Panc1 (cell line): ENCODE measurements around the gene INAFM2. TPM values are rescaled to one million over a fixed set of nuclear protein-coding genes. Genes with fewer than 3 reads are reported as not detected.

ENCODE experiments used
- ATAC-seq: fragments of 200-7000 bp; cut with Tn5 transposase; 2 replicates; pipeline ENCODE4 v1.9.1; 2020; ENCODE audit warnings: mild to moderate bottlenecking, moderate library complexity
- BruUV-seq: library from RNA; stranded (reverse); fragments of 400-500 nt; replicated peaks from 2 replicates; lab custom pipeline; 2021; lab: Mats Ljungman, UMichigan
- CTCF ChIA-PET: fragments of 300-600 bp; sonication (Branson Sonifier 250); formaldehyde crosslinking; loops from one replicate; lab custom pipeline; 2022; ENCODE audit warnings: antibody characterized with exemption; lab: Charles Lee
- POLR2A ChIA-PET: fragments of 300-600 bp; sonication (Branson Sonifier 250); formaldehyde crosslinking; loops from one replicate; lab custom pipeline; 2022; ENCODE audit warnings: antibody characterized with exemption; lab: Charles Lee
- DNase-seq: peaks from one replicate; pipeline ENCODE4 v3.0.0-alpha.2; 2010; ENCODE audit warnings: low read depth, low spot score
- H3K27ac ChIP-seq: 2 replicates; pipeline ENCODE4 v1.5.1; 2011; ENCODE audit warnings: mild to moderate bottlenecking, low read length, inconsistent platforms
- H3K27me3 ChIP-seq: fragments of 200-500 bp; sonication (Bioruptor generic); 2 replicates; pipeline ENCODE4 v1.6.0; 2014; ENCODE audit warnings: low read length, inconsistent platforms; ENCODE audit not compliant: control insufficient read depth, insufficient read depth
- H3K36me3 ChIP-seq: fragments of 200-500 bp; sonication (Bioruptor generic); 2 replicates; pipeline ENCODE4 v1.5.1; 2014; ENCODE audit warnings: inconsistent platforms, mild to moderate bottlenecking, low read length, moderate library complexity; ENCODE audit not compliant: control insufficient read depth, insufficient read depth
- H3K4me1 ChIP-seq: 2 replicates; pipeline ENCODE4 v1.5.1; 2011; ENCODE audit warnings: inconsistent platforms, mild to moderate bottlenecking, low read length, moderate library complexity; ENCODE audit not compliant: control insufficient read depth, insufficient read depth
- H3K4me3 ChIP-seq, 2 experiments: 2 replicates each; pipeline ENCODE4 v1.5.1; 2011 to 2012; ENCODE audit warnings: low read depth in 2 of 2, low read length in 2 of 2, mild to moderate bottlenecking in 2 of 2, inconsistent platforms in 1 of 2, moderate library complexity in 1 of 2
- H3K9me3 ChIP-seq: fragments of 200-500 bp; sonication (Bioruptor generic); 2 replicates; pipeline ENCODE4 v1.5.1; 2014; ENCODE audit warnings: low read depth, mild to moderate bottlenecking, inconsistent platforms, low read length, moderate library complexity; ENCODE audit not compliant: control insufficient read depth, insufficient read depth
- POLR2AphosphoS5 ChIP-seq: IDR thresholded peaks from 2 replicates; pipeline ENCODE4 v1.6.1; 2012; ENCODE audit warnings: mild to moderate bottlenecking, low read depth, low read length, moderate library complexity
- SIN3A ChIP-seq: IDR thresholded peaks from 2 replicates; pipeline ENCODE4 v1.6.1; 2012; ENCODE audit warnings: low read depth, mild to moderate bottlenecking, low read length, moderate library complexity, borderline replicate concordance; ENCODE audit not compliant: insufficient read depth
- TCF7L2 ChIP-seq: IDR thresholded peaks from 2 replicates; pipeline ENCODE4 v1.6.1; 2011; ENCODE audit warnings: mild to moderate bottlenecking, low read depth, low read length, inconsistent platforms
- in situ Hi-C: cut with HindIII; loops from 2 replicates; pipeline ENCODE4 v1.10.0; 2016; ENCODE audit warnings: low sequenced_read_pairs, low pct_unique_long_range_greater_than_20kb
- intact Hi-C: fragments of 100-400 bp; cut with micrococcal nuclease; formaldehyde crosslinking; loops from one replicate; pipeline ENCODE4 v1.10.0; 2022; ENCODE audit not compliant: unreplicated experiment
- total RNA-seq: library from RNA; stranded (reverse); gene quantifications from one replicate; pipeline ENCODE4 v1.2.1, GENCODE V29; 2021; ENCODE audit not compliant: unreplicated experiment
- TF ChIP-seq, protein P1 (sequence below), 2 experiments: IDR thresholded peaks; 2 replicates each; pipeline ENCODE4 v1.6.1; 2011 to 2012; ENCODE audit warnings: low read depth in 2 of 2, control low read depth in 1 of 2, low read length in 1 of 2, mild to moderate bottlenecking in 1 of 2, moderate library complexity in 1 of 2; ENCODE audit not compliant: insufficient read depth in 1 of 2
- TF ChIP-seq, protein P2 (sequence below): fragments of 450-650 bp; IDR thresholded peaks from 2 replicates; pipeline ENCODE4 v1.5.1; 2017; ENCODE audit warnings: mild to moderate bottlenecking

Gene INAFM2
- total RNA-seq, 1 experiment from 2014 or later, result 10.4 TPM

DNA sequence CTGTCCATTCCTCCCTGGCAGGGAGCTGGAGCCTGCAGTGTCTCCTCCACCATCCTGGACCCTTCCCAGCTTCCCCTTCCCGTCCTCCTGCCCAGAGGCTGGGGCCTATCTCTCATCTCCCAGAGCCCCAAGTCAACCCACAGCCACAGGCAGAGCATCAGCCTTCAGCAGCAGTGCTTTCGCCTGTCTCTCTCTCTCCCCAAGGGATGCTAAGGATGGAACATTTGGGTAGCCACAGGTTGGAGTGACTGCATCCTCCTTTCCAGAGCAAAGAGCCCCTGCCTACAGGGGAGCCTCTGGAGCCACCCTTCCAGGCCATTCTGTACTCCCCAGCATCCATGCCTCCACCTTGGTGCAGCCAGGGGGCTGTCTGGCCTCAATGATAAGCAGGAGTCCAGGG lies 19.9 kb upstream of the INAFM2 start:
- ChIA-PET POLR2A (no interaction called here), CTCF (no interaction called here)
- Histone ChIP-seq H3K4me1 (peaks cover 5% of the 10 kb centered on the region; the same call in 1 of the 2 replicates), H3K4me3 (no peak overlapping the region), H3K9me3 (peaks cover 6% of the 10 kb centered on the region; the same call in 1 of the 2 replicates), H3K27me3 (no peaks in the 10 kb centered on the region), H3K27ac (no peak overlapping the region), H3K36me3 (no peaks in the 10 kb centered on the region)
- intact Hi-C loops (no loop called here), in situ Hi-C loops (no loop called here)
- TF ChIP-seq TCF7L2 (no peak), SIN3A (no peak), POLR2AphosphoS5 (no peak)
- TF ChIP-seq, protein P1, sequence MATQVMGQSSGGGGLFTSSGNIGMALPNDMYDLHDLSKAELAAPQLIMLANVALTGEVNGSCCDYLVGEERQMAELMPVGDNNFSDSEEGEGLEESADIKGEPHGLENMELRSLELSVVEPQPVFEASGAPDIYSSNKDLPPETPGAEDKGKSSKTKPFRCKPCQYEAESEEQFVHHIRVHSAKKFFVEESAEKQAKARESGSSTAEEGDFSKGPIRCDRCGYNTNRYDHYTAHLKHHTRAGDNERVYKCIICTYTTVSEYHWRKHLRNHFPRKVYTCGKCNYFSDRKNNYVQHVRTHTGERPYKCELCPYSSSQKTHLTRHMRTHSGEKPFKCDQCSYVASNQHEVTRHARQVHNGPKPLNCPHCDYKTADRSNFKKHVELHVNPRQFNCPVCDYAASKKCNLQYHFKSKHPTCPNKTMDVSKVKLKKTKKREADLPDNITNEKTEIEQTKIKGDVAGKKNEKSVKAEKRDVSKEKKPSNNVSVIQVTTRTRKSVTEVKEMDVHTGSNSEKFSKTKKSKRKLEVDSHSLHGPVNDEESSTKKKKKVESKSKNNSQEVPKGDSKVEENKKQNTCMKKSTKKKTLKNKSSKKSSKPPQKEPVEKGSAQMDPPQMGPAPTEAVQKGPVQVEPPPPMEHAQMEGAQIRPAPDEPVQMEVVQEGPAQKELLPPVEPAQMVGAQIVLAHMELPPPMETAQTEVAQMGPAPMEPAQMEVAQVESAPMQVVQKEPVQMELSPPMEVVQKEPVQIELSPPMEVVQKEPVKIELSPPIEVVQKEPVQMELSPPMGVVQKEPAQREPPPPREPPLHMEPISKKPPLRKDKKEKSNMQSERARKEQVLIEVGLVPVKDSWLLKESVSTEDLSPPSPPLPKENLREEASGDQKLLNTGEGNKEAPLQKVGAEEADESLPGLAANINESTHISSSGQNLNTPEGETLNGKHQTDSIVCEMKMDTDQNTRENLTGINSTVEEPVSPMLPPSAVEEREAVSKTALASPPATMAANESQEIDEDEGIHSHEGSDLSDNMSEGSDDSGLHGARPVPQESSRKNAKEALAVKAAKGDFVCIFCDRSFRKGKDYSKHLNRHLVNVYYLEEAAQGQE (IDR thresholded peaks at IDR 0.05; ENCODE audit: insufficient read depth in 1 of 2, low read depth in 2 of 2, low read length in 1 of 2), result no peak
- TF ChIP-seq, protein P2, sequence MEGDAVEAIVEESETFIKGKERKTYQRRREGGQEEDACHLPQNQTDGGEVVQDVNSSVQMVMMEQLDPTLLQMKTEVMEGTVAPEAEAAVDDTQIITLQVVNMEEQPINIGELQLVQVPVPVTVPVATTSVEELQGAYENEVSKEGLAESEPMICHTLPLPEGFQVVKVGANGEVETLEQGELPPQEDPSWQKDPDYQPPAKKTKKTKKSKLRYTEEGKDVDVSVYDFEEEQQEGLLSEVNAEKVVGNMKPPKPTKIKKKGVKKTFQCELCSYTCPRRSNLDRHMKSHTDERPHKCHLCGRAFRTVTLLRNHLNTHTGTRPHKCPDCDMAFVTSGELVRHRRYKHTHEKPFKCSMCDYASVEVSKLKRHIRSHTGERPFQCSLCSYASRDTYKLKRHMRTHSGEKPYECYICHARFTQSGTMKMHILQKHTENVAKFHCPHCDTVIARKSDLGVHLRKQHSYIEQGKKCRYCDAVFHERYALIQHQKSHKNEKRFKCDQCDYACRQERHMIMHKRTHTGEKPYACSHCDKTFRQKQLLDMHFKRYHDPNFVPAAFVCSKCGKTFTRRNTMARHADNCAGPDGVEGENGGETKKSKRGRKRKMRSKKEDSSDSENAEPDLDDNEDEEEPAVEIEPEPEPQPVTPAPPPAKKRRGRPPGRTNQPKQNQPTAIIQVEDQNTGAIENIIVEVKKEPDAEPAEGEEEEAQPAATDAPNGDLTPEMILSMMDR, result no peak
- DNase-seq, result no peak
- no TSS peak for BruUV-seq
- ATAC-seq, result no peak

GRCh38 chr15:40305281-40305680 lies 18.2 kb upstream of the INAFM2 start:
- ChIA-PET CTCF (interaction anchor here (0.7 kb wide), 1 partner anchor 374 kb away, joined by 3 read pairs; no protein-coding TSS in a partner anchor), POLR2A (no interaction called here)
- no peak for TF ChIP-seq TCF7L2
- TF ChIP-seq, protein P1 (IDR thresholded peaks at IDR 0.05; ENCODE audit: insufficient read depth in 1 of 2, low read depth in 2 of 2, low read length in 1 of 2), result no peak
- no peak for TF ChIP-seq SIN3A
- TF ChIP-seq, protein P2, result no peak
- no peak for TF ChIP-seq POLR2AphosphoS5
- DNase-seq, result no peak
- no peak for ATAC-seq
- Histone ChIP-seq H3K4me1 (peaks cover 5% of the 10 kb centered on the region), H3K9me3 (peaks cover 5% of the 10 kb centered on the region; the same call in 1 of the 2 replicates), H3K27ac (no peak overlapping the region), H3K4me3 (no peak overlapping the region), H3K27me3 (no peaks in the 10 kb centered on the region), H3K36me3 (no peaks in the 10 kb centered on the region)
- BruUV-seq, result no TSS peak
- in situ Hi-C loops (no loop called here), intact Hi-C loops (no loop called here)
